Hepatic stellate cell (primary cell): ENCODE measurements around the gene SMC5.
"Not testable (repeated sequence)": the region's sequence is repeated elsewhere in the genome, so short reads cannot be mapped to it uniquely, and the experiment has no call there.

Experiments used
- DNase-seq: peaks from one replicate; pipeline ENCODE4 v3.0.0; 2011; ENCODE audit warnings: low spot score

Gene SMC5

DNA sequence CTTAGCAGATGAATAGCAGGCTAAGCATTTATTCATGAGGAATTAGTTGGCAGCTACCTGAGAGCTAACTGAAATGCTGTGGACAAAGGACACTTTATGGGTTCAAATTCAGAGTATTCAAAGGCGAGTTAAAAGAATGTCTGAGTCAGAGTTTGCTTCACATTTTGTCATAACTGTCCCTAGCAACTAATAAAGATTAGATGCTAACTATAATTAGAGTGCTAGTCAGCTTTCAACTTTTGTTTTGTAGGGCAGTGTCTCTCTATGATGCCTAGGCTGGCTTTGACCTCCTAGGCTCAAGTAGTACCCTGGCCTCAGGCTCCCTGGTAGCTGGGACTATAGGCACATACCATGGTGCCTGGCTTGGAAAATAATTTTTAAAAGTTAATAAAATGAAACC, 4.6 kb downstream of the SMC5 start:
- DNase-seq, result peak; percentile 22

DNA sequence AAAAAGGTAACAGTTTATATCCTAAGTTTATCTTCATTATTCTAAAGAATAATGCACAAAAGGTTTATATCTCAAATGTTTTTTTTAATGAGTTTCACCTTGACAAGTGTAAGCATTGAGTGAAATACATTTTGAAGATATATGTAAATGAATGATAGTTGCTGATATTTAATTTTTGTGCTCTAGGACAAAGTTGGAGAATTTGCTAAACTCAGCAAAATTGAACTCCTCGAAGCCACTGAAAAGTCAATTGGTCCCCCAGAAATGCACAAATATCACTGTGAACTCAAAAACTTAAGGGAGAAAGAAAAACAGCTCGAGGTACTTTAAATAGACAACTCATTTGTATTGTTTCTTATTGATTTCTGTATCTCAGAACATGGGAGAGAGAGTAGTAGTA, 19.5 kb downstream of the SMC5 start:
- DNase-seq, result no peak

DNA sequence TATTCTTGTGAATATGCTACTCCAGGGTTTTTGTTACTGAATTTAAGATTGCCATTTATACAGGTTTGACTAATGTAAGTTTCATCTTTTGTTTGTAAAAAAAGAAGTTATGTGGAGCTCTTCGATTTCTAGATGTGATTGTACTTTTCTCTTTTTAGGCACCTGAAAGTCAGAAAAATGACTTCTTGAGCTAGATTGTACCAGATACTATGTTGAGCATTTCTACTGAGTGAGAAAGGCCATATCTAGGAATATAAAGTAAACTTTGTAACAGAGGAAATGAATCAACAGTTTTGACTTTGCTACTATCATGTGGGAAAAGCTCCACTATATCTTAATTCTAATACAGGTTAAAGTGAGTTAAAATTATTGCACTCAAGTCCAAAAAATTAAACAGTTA, 25.1 kb downstream of the SMC5 start:
- DNase-seq, result no peak

DNA sequence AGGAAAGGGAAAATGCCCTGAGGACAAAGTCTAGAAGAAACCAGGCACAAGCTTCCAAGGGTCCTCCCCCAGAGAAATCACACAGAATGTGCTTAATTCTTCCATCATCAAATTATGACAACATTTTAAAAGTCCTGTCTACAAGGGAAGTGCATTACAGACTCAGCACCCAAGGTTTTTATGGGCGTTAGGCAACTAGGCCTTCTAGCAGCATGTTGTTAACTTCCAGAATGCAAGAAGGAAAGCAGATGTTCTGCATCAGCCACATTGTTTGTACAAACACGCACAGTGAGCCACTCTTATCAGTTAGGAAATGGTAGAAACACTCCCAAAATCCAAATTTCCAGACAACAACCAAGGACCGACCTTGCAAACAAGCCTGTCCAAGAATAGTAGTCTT, 26.5 kb downstream of the SMC5 start:
- peak; percentile 5 for DNase-seq

DNA sequence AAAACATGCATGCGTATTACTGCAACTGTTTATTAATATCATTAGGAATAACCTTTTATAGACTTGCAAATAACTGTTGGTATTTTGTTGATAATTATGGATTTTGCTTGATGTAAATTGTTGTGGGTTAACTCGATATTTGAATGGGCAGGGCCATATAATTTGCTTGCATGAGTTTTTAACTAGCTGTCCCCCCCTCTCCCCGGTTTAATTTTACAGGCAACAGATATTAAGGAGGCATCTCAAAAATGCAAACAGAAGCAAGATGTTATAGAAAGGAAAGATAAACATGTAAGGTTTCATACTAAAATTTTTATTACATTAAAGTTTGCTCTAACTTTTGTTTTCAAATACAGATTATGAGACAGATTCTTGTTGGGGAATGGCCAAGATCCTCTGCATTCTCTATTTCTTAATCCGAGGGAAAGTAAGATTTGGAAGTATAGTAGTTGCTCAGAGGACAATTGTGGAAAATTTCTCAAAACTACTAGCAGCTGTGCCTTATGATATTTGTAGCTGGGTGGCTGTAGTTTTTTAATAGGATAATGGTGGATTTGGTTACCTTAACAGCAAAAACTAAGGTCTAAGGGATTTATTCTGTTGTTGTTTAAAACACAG, 27.3 kb downstream of the SMC5 start:
- no peak for DNase-seq

DNA sequence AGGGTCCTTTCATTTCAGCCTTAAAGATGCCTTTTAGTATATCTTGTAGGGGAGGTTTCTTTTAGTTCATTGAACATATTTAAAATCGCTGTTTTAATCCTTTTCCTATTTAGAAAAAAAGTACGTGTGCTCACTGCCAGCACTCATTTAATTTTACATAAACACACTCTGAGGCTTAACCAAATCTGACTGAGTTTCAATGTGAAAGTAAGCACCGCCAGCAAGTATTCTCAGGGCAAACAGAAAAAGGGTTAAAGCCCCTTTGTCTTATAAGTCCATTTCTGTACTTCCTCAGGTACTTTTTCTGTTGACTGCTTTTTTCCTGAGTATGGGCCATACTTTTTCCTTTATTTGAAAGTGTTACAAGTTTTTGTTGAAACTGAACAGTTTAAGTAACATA, 31.8 kb downstream of the SMC5 start:
- no peak for DNase-seq

DNA sequence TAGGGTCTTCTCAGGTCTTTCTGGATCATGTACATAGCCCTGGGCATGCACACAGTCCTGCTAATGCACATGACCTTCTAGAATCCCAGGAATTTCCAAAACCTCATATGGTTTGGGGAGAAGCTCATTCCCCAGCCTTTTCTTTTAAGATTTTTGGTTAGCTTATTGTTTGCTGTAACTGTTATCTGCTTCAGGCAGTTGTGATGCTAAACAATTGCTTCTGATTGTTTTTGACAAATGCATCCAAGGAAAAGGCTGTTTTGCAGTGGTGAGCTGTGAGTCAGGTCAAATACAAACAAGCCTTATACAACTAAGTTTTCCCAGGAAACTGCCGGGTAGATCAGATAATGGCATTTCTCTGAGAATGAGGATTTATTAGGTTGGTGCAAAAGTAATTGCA, 32.7 kb downstream of the SMC5 start:
- DNase-seq, result no peak

DNA sequence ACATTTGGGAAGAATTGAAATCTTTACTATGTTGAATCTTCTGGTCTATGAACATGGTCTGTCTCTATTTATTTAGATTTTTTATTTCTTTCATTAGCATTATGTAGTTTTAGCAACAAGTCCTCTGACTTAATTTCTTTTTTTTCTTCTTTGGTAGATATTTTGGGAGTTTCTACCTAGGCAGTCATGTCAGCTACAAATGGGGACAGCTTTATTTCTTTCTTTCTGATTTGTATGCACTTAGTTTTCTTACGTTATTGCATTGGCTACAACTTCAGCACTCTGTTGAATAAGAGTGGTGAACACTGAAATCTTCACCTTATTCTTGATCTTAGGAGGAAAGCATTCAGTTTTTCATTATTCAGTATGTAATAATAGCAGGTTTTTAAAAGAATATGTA, 33.5 kb downstream of the SMC5 start:
- DNase-seq, result no peak

DNA sequence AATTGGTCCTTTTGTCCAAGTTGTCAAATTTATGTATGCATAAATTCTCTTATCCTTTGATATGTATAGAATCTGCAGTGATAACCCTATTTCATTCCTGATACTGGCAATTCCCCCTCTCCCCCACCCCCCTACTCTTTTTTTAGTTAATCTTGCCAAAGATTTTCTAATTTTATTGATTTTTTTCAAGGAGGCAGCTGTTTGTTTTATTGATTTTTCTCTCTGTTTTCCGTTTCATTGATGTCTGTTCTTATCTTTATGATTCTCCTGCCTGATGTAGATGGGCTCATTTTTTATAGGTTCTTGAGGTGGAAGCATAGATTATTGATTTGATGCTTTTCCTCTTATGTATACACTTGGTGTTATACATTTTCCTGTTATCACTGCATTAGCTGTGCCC, 34.4 kb downstream of the SMC5 start:
- DNase-seq, result no peak

DNA sequence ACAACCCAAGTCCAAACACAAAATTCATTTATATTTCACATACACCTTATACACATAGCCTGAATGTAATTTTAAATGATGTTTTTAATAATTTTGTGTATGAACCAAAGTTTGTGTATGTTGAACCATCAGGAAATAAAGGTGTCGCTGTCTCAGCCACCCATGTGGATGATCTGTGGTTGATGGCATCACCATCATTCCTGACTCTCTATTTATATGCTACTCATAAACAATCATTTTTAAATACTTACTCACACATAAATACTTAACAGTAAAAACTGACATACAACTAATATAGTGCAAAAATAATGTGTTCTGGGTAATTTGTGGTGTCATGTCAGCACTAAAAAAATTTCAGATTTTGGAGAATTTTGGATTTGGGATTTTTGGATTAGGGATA, 38.4 kb downstream of the SMC5 start:
- no peak for DNase-seq

DNA sequence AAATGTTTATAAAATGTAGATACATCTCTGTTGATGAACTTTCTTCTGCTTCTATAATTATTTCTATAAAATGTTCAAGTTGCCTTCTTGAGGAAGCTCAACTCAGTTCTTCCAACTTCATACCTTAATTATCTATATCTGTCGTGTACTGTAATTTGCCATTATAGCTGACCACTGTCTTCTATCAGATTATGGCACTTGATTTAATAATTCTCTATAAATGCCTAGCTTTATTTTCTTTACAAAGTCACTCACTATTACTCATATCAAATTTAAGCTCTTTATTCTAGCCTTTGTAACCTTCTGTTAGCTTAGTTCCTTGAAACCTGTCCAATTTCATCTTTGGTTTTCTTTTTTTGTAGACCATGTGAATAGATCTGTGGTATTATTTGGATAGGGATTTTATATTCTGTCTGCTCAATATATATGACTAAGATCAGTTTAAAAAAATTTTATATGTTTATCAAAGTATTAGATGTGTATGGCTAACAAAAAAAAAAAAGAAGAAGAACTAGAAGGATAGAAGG, 39.5 kb downstream of the SMC5 start:
- DNase-seq, result no peak

DNA sequence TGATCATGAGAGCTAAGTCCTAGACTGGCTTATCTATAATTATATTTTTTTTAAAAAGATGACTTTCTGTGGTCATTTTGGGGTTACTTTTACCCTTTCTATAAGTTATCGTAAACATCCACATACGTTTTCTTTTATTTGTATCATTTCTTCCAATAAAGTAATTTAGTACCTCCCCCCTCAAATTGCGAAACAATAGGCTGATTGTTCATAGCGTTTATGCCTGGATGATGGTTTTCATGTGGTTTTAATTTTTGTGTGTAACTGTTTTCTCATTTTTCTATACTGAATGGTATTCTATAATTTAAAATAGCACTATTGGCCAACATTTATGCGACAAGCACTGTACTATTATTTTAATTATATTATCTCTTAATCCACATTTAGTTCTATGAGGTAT, 44.5 kb downstream of the SMC5 start:
- no peak for DNase-seq

DNA sequence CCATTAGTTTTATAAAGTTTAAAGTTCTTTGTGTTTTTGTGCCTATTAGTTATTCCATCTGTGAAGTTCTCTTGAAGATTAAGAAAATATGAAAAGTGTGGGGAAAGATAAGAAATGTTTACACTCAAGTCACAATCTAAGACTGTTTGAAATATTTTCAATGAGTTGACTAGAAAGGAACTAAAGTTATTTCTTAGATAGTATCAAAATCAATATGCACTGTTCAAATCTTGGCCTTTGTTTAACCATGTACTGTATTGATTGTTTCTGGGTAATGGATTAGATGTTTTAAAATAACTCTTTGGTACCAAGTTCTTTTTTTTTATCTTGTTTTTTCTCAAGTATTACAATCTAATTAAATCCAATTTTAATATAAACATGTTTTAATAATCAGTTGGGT, 46.0 kb downstream of the SMC5 start:
- no peak for DNase-seq

DNA sequence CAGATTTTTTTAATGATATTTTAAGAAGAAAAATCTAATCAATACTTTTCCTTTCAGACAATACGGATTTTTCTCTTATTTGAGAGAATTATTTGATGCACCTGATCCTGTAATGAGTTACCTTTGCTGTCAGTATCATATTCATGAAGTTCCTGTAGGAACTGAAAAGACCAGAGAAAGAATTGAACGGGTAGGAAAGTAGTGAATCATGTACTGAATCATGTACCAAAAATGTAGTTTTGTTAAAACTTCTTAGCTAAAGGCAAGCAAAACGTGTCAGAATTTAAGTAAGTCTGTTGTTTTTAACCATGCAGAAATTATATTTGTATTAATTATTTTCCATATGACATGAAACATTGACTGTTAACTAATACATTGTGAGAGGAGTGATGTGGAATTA, 56.6 kb downstream of the SMC5 start:
- DNase-seq, result peak; percentile 21

DNA sequence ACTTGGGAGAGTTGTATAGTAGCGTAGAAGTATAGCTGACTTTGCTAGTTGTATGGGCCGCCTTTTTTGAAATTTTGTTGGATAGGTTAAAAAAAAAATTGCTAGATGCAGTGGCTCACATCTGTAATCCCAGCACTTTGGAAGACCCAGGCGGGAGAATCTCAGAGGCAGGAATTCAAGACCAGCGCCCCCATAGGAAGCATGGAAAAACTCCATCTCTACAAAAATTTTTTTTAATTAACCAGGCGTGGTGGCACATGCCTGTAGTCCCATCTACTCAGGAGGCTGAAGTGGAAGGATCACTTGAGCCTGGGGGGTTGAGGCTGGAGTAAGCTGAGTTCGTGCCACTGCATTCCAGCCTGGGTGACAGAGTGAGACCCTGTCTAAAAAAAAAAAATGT, 59.2 kb downstream of the SMC5 start:
- no peak for DNase-seq

DNA sequence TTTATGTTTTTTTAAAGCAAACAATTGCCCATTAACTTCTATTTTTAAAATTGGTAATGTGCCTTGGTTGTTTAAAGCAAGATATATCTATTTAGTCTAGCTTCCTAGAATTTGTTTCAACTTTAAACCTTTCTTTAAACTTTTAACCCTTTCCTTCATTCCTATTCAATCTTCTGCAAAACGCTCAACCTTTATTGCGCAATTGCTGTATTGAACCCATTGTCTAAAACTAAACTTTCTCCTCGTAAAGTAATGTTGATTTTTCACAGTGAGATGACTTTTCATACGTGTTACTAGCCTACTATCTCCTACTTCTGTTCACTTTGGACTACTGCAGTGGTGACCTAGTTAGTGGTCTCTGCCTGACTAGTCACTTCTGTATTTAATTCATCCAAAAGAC, 63.3 kb downstream of the SMC5 start:
- DNase-seq, result no peak

DNA sequence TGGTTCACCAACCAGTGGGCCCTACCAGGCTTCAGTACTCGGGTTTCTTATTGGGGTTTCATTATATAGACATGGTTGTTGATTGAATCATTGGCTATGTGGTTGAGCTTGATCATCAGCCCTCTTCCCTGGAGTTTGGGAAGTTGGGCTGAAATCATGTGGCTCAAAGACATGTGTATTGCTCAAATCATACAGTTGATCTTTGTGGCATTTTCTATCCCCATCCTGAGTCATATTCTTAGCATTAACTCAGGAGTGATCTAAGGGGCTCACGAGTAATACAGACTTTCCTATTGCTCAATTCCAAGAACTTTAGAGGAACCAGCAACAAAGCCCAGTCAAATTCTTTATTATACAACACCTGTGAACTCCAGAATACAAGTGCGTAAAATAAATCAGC, 66.2 kb downstream of the SMC5 start:
- no peak for DNase-seq

DNA sequence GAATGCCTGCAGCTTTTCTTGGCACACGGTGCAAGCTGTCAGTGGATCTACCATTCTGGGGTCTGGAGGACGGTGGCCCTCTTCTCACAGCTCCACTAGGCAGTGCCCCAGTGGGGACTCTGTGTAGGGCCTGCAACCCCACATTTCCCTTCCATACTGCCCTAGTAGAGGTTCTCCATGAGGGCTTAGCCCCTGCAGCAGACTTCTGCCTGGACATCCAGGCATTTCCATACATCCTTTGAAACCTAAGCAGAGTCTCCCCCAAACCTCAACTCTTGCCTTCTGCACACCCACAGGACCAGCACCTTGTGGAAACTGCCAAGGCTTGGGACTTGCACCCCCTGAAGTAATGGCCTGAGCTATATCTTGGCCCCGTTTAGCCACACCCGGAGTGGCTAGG, 69.8 kb downstream of the SMC5 start:
- DNase-seq, result not testable (repeated sequence)

DNA sequence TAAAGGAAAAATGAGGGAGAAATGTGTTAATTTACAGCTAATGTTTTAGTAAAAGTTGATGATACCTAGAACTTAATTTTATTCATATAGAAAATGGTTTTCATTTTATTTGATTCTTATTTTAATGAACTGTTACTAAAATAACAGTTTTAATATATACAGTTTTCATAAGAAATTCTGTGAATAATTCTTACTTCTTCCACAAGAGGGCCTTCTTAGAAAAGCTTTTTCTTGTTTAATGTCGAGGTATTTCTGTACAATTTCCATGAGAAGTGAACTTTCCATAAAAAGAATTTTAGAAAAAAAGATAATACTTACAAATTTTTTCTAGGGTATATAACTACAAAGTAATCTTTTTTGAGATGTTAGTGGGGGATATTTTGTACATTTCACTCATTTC, 81.8 kb downstream of the SMC5 start:
- peak; percentile 14 for DNase-seq

DNA sequence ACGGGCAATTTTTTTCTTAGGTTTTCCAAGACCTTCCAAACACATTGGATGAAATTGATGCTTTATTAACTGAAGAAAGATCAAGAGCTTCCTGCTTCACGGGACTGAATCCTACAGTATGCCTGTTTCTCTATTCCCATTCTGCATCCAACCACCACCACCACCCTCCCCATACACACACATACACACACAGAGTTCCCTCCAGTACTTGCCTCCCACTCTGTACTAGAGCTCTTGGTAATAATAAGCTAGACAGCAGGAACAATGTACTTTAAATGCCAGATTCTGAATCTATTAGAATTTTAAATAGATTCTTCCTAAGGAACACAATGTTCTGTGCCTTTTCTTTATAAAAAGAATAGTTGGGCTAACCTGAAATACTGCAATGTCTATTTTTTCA, 88.3 kb downstream of the SMC5 start:
- DNase-seq, result no peak

DNA sequence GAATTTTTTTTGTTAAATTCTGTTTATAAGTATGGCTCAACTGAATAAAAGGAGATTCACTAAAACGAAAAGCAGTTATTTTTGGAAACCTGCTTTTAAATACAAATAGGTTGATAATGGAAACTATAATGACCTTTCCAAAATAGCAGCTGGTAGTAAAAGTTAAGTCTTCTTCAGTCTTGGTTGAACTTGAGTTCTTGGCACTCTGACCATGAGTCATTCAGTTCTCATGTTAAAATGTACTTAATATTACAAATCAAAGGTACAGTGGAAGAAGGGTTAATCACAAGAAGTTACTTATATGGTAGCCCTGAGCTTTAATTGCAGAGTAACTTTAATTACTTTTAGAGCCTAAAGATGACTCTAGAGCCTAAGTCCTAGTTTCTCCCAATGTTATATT, 93.6 kb downstream of the SMC5 start:
- no peak for DNase-seq

DNA sequence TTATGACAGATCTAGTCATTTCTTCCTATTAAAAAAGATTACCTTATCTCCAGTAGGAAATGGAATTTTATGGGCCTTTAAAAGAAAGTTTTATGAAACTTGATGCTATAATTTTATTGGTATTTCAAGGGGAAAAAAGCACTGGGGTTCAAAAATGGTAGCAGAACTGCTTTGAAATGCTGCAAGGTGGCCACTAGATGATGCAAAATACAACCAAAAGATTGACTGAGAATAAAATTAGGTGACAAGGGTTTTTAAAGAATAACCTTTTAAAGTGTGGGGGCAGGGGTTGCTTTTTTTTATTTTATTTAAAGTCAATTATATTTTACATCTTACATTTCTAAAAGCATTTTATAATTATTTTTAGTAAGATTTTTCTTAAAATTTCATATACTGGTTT, 94.0 kb downstream of the SMC5 start:
- no peak for DNase-seq

DNA sequence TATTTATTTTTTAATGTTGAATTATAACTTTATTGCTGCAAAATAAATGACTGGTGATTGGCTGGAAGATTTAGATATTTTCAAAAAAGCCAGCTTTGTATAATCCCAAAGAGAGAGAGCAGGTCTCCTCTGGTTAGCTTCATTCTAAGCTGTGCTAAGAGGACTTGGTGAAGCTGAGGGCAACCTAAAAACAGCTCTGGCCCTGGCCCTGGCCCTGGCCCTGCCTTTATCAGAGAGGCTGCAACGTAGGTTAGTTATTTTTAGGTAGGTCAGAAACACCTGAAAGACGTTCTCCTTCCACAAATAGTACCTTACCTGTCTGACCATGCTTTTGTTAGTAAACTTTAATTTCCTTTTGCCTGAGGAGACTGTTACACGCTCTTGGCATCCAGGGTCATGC, 97.0 kb downstream of the SMC5 start:
- DNase-seq, result no peak

DNA sequence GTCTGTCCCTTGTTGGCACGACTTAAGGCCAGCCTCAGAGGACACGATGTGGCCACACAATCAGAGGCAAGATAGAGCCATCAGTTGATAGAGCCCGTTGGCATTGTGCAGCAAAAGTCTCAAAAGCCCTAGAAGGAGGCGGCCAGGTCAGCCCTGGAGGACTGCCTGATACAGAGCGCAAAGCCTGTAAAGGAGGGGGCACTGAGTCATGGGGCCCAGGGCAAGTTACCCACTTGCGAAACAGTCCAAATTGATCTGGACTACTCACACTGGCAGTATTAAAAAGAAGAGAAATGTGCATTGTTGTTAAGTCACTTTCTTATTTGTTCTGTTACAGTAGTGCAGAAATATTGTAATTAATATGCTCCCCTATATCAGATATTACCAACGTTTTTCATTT, 104.2 kb downstream of the SMC5 start:
- no peak for DNase-seq

DNA sequence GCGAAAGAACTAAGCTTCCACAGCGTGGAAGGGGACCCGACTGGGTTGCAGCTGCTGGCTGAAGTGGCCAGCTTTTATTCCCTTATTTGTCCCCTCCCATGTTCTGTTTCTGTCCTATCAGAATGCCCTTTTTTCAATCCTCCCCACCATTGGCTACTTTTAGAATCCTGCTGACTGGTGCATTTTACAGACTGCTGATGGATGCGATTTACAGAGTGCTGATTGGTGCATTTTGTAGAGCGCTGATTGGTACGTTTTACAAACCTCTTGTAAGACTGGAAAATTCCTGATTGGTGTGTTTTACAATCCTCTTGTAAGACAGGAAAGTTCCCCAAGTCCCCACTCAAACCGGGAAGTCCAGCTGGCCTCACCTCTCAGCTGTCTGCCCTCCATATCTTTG, 105.0 kb downstream of the SMC5 start:
- DNase-seq, result no peak
